CD4-positive, alpha-beta T cell treated with Interleukin-15 for 4 hours (primary cell): ENCODE measurements around the gene RAC2.

Experiments used
- DNase-seq: peaks from one replicate; pipeline ENCODE4 v3.0.0-alpha.2; 2020; ENCODE audit warnings: low spot score

RAC2 gene

DNA sequence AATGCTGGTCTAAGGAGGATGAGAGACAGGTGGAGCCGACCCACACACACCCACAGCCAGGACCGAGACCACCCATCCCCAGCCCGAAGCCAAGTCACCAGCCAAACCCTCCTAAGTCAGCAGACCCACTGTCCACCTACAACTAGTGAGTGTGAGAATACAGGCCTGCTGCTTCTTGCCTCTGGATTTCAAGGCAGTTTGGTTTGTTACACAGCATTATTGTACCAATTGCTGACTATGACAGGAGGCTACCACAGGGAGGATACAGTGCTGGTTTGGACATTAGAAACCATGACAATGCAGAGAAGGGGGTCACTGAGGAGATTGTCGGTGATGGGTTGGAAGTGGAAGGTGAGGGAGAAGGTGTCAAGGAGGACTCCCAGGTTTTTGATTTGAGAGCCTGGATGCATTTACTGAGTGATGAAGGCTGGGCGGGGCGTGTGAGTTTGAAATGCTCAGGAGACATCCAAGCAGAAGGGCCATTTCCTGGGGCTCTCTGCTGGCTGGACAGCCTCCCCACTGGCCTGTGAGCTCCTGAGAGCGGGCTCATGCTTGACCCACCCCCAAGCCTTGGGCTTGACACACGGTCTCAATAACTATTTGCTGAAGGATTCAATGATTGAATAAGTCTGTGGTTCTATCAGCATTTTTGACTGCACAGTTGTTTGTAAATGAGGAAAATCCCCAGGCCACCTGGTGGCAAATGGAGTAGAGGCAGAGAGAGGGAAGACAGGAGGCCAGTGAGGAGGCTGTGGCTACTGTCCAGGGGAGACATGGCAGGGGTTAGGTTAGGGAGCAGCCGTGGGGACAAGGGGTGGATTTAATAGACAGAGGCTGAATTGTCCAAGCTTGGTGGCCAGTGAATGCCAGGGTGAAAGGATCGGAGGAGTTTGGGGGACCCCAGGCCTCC lies 22.4 kb downstream of the RAC2 start:
- DNase-seq = no peak

DNA sequence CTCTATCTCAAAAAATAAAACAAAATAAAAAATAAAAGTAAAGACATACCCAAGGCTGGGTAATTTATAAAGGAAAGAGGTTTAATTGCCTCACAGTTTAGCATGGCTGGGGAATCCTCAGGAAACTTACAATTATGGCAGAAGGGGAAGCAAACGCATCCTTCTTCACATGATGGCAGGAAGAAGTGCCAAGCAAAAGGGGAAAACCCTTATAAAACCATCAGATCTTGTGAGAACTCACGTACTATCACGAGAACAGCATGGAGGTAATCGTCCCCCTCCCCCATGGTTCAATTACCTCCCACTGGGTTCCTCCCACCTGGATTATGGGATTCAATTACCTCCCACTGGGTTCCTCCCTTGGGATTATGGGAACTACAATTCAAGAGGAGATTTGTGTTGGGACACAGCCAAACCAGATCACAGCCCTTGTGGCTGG lies 23.5 kb downstream of the RAC2 start:
- DNase-seq = no peak

DNA sequence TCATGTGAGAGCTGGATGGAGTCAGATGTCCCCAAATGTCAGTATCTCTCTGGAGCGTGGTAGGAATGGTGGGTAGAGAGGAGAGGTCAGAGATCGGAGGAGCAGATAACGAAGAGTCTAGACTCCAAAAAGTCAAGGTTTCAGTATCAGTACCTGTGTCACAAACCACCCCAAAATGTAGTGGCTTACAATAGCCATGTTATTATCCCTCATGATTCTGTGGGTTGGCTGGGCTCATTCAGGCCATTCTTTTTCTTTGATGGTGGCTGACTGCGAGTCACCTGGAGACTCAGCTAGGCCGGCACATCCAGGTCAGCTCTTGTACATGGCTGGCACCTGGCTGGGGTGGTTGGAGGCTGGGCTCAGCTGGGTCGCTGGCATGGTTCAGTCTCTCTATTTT lies 24.5 kb downstream of the RAC2 start:
- no peak for DNase-seq

DNA sequence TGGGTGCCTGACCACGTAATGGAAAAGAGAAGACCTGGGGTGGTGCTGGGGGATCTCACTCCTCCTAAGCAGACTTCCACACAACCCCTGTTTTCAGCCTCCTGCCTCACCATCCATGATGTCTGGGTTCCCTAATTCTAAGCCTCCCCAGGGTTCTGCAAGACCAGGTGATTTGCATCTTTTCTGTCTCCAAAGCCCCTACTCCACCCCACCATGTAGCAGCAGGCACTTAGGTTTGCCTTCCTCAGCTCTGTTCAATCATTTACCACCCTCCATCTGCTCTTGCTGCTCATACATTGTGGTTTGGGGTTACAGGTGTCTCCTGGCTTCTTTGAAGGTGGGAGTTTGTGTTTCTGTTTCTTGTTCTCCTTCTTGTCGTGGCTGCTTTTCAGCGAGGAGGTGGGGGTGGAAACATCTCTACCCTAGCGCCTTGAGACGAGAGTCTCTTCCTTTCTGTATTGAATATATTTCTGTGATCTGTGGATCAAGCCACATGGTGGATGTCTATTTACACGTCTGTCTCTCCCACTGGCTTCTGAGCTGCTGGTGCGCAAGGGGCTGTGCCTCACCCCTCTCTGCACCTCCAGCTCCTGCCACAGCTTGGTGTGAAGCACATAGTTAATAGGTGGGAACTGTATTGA lies 25.2 kb downstream of the RAC2 start:
- peak; percentile 81 for DNase-seq

DNA sequence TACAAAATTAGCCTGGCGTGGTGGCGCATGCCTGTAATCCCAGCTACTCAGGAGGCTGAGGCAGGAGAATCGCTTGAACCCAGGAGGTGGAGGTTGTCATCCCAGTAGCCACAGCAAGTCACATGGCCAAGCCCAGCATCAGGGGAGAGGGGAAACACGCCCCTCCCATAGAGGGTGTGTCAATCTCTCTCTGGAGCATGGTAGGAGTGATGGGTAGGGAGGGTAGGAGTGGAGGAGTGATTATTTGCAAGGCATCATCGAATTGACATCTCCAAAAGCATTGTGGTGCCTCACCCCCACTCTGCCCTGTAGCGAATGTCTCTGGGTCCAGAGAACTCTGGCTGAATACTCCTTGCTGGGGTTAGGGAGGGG lies 25.7 kb downstream of the RAC2 start:
- DNase-seq = no peak

DNA sequence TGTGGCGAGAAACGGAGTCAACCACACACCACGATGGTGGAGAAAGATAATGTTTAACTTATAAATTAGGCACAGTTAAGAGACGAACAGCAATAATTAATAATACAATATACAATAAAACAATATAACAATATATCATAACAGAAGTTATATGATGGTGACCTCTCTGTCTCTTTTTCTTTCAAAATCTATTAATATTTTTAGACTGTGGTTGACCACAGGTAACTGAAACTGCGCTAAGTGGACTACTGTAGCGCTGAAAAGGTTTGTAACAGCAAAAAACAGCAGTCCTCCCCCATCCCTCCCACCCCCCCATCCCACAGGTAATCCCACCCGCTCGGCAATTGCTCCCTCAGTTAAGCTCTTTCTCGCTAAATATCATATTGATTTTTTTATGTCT lies 28.2 kb downstream of the RAC2 start:
- no peak for DNase-seq

DNA sequence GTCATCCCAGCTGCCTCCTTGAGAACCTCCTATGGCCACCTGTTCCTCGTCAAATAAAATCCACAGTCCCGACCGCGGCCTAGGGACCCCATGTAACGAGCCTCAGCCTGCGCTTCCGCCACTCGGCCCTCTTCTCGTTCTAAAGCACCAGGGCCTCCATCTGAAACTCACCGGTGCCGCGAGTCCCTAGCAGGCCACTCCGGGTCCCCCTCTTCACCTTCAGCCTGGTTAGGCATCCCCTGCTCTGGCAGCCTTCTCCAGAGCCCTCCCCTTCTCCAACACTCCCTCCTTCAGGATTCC lies 29.4 kb downstream of the RAC2 start:
- no peak for DNase-seq

DNA sequence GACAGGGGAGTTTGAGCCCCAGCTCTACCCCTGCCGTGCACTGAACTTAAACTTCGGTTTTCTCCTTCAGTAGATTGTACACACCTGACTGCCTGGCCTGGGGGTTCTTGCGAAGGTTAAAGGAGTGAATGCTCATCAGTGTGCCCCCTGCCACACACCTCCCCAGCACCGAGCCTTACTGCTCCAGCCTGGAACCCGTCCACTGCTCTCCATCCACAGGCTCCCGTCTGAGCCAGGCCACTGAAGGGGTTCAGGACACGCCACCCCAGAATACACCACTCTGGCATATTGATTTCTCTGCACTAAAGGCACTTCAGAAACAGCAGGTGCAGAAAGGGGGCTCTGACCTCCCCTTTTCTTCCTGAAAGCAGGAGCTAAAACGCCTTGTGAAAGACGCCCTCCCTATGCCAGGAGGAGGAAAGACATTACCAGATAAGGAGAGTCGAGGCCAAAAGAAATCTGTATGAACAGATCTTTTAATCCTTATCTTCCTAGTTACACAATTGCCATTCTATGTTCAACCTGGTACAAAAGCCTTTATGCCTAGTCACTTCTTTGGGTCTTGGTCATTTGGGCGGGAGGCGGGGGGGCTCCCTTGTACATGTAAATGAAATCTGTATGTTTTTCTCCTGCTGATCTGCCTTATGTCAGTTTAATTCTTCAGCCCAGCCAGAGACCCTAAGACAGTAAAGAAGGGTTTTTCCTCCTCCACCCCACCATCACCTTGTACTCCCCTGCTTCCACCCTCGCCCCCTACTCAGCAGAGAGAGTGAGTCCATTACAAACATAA lies 29.9 kb downstream of the RAC2 start:
- no peak for DNase-seq

DNA sequence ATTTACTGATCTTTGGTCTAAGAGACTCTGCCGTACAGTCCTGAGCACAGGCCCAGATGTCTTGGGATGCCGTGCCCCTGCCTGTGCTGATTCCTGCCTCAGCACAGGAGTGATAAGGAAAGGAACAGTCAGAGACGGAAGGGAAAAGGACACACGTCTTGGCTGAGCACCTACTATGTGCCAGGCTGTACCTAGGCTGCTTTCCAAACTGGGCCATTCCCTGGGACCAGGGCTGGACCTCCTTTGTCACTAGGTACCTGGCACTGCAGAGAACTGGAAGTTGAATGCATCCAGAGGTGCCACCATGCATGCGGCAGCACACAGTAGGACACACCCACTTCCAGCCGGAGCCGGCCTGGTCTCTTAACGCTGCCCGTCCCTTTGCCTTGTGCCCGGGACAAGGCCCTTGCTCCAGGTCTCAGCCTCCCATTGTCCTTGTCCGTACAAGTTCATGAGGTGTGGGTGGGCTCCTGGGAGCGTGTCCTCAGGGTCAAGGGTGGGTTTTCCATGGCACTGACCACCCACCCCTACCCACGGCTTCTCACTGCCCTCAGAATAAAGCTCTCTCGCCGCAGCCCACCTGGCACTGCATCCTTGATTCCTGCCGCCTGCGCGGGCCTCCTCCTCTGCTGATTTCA lies 30.7 kb downstream of the RAC2 start:
- no peak for DNase-seq

DNA sequence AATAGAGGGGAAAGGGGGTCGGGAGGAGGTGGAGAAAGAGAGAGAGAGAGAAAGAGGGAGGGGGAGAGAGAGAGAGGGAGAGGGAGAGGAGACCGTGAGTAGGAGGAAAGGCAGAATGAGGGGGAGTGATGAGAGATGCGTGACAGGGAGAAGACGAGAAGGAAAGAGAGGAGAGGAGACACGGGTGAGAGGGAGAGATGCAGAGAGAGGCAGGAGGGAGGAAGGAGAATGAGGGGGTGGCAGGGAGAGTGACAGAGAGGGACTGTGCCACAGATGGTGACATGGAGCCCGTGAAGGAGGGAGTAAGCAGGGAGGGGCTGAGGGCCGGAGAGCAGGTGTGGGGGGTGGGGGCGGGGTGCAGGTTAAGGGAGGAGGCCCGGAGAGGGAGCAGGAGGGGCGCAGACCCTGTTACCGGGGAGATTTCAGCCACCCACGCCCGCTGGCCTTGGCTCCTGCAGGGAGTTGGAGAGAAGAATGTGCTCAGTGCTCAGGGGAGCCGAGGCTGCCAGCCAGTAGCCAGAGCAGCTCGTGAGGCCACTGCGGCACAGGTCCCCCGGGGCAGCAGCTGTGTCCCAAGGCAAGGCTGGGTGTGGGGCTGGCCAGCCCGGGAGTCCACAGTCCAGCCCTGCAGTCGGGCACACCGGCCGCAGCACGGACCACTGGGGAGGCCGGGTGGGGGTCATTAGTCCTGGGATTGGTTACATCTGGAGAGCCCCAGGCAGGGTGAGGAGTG lies 31.7 kb downstream of the RAC2 start, which contains the start of gene SSTR3:
Gene SSTR3, minus strand, starts transcription at position 304 of the 733 bp plus-strand sequence. CDS start 4,674 bp downstream, outside the sequence.
- DNase-seq = no peak

DNA sequence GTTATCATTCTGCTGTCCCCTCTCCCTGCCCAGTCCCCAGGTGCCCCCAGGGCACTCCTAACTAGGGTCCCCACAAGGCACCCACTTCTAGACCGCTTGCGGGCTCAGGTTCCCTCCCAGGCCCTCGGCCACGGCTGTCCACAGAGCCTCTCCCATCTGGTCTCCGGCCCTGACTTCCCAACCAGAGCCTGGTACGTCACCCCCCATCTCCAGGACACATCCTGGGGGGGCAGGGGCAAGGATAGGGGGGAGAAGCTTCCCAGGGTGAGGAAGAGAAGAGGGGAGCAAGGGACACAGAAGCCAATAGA lies 32.2 kb downstream of the RAC2 start:
- DNase-seq = no peak

DNA sequence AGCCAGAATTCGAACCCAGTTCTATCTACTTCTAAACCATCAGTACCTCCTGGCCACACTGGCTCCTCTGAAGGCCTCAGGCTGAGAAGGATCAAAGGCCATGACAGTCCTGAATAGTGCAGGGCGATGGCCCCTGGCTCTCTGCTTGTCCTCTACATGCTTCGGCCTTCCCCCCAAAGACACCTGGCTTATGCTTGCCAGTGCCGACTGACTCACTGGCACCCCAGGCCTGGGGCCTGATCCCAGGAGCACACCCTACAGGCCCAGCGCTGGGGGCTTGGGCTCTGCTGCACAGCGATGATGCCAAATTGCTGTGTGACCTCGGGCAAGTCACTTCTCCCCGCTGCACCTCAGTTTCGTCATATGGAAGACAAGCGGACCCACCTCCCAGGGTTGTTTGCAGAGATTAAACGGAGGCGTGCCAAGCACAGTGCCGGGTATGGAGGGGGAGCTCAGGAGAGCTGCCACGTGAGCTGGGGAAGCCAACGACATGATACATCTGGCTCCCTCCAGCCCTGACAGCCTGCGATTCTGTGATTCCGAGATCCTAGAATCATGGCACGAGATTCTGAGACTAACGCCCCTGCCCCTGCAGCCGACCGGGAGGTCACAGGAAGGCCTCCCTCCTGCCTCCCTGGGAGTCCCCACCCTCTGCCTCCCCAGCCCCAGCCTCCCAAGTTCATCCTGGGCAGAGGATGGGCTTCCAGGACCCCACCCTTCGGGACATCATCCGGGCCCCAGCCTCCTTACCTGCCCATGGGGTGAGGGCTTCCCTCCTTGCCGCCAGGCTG lies 32.8 kb downstream of the RAC2 start:
- DNase-seq = no peak

DNA sequence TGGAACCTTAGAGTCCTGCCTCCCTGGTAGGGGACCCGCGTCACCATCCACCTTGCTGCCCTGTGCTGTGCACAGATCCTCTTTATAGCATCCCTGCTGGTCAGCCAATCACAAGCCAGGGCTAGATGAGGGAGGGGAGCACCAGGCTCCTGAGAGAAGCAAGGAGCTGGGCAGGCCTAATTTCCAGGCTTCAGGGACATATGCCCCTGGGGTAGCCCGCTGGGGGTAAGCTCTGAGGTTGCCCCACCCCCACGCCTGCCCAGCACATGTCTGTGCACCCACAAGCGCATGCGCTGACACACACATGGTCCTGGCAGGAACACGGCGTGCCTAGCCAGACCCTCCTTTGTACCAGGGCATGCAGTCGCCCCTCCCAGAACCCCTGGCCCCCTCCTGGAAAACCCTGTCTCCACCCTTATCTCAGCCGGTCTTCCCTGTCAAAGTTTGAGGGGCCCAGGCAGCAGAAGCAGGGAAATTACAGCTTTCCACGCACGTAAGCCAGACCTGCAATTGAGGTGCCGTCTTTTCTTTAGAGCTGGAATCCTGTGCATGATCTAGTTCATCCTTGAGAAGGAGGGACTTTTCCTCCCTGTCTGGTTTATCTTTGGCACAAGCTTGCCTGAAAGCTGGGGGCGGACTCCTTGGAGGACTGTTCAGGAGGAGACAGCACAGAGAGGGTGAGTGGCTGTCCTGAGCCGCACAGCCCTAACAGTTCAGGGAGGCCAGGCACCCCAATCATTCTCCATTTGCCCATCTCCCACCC lies 33.8 kb downstream of the RAC2 start:
- DNase-seq = no peak

DNA sequence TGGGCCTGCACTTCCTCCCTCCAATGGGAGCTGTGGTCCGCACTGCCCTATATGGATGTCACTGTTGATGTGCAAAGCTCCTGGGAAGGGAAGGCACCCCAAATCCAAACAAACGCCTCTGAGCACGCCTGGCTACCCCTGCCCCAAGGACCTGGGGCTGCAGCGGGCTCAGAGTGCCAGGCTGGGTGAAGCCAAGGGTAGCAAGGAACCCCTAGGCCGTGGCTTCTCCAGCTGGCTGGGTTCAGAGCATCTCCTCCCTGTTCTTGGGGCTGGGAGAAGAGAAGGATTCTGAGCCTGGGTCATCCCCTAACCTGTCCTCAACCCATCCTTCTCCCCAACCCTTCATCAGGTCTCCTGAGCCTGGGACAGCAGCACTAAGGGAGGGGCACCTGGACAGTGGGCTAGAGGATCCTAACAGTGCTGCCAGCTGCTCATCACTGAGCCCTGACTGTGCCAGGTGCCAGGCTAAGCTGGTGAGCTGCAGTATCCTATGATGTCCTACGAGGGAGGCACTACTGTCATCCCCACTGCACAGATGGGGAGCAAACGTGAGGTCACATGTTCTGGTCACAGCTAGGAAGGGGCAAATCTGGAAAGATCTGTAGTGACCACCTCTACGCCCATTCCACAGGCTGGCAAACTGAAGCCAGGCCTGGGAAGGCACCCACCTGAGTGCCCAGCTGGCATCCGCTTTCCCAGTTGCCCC lies 34.8 kb downstream of the RAC2 start:
- DNase-seq = no peak

DNA sequence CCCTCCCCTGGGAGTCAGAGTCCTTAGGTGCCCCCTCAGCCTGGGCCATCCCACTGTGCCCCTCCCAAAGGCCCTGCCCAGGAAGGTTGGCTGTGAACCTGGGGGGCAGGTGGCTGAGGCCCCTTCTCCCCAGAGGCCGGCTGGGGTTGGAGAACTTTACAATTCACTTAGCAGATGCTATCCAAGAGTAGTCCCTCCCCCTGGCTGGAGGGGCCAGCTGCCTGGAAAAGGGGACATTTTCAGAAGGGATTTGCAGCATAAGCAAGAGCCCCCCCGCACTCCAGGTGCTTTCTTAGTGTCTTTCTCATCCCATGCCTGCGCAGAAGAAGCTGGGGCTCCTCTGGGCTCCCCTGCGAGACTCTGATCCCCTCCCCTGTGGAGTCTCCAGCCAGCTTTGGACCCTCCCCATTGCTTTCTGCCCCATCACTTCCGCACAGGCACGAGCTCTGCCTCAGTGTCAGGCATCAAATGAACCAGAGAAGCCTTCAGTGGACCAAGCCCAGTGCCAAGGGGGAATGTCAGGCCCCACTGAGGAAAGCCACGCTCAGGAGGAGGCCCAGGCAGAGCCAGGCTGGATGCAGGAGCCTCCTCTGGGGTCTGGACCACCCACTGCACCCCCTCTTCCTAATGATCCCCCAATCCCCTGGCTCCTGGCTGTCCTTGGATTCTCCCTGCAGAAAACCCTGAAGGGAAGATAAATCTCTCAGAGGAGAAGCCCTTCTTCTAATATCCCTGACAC lies 35.5 kb downstream of the RAC2 start:
- no peak for DNase-seq

DNA sequence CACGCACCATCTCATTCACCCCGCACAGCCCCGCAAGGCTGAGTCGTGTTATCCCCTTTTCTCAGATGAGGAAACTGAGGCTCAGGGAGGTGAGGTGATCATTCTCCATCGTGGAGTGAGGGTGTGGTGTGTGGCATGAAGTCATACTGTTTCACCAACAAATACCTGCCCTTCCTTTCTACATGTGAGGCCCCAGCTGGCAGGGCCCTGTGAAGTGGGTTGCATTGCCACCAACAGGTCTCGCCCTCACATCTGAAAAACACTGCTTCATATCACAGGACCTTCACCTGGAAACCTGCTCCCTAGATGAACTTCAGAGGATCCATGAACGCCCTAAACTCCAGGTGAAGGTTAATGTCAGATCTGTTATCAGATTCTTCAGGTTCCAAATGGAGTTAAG lies 36.1 kb downstream of the RAC2 start:
- DNase-seq = no peak

DNA sequence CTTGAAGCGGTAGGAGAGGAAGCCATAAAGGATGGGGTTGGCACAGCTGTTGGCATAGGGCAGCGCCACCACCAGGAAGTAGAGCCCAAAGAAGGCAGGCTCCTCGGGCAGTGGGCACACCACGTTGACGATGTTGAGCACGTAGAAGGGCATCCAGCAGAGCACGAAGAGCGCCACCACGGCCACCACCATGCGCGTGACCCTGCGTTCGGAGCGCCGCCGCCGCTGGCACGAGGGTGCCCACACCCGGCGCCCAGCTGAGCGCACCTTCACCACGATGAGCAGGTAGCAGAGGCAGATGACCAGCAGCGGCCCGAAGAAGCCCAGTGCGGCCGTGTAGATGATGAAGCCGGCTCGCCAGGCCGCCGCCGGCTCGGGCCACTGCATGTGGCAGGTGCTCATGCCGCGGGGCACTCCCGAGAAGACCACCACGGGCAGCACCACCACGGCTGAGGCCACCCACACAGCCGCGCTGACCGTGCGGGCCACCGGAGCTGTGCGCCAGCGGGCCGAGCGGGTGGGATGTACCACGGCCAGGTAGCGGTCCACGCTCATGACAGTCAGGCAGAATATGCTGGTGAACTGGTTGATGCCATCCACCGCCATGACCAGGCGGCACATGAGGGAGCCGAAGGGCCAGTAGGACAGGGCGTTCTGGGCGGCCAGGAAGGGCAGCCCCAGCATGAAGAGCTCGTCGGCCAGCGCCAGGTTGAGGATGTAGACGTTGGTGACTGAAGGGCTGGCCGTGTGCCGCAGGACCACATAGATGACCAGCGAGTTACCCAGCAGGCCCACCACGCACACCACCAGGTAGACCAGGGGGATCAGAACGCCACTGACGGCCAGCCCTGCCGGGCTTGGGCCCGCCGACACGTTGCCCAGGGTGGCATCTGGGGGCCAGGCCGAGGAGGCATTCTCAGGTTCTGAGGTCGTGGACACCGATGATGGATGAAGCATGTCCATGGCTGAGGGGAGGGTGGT lies 36.9 kb downstream of the RAC2 start:
- DNase-seq = no peak
